ENCODE measurements around the gene DPM3.

DPM3 gene

GRCh38 chr1:155174324-155175280 is 34.3 kb upstream of the DPM3 start:
- TF ChIP-seq, protein P1, sequence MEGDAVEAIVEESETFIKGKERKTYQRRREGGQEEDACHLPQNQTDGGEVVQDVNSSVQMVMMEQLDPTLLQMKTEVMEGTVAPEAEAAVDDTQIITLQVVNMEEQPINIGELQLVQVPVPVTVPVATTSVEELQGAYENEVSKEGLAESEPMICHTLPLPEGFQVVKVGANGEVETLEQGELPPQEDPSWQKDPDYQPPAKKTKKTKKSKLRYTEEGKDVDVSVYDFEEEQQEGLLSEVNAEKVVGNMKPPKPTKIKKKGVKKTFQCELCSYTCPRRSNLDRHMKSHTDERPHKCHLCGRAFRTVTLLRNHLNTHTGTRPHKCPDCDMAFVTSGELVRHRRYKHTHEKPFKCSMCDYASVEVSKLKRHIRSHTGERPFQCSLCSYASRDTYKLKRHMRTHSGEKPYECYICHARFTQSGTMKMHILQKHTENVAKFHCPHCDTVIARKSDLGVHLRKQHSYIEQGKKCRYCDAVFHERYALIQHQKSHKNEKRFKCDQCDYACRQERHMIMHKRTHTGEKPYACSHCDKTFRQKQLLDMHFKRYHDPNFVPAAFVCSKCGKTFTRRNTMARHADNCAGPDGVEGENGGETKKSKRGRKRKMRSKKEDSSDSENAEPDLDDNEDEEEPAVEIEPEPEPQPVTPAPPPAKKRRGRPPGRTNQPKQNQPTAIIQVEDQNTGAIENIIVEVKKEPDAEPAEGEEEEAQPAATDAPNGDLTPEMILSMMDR (conservative IDR thresholded peaks at IDR 0.05; ENCODE audit: low read length), result no peak
- DNase-seq (ENCODE audit: low read depth), result no peak
- peak overlapping the region; percentile 98 for H3K4me3 ChIP-seq (ENCODE audit: low read length)

- peak within 1 kb of the TSS; percentile 98 for H3K4me3 ChIP-seq (ENCODE audit: low read length)
- TF ChIP-seq, protein P1 (conservative IDR thresholded peaks at IDR 0.05; ENCODE audit: low read length), result no peak
- peak; percentile 47 for DNase-seq (ENCODE audit: low read depth)
Observed at GRCh38 chr1:155173478-155174323, 33.4 kb upstream of the DPM3 start, which contains the start of gene TRIM46. Gene TRIM46, plus strand, starts transcription at chr1:155173849. Its CDS starts 118 bp downstream, at chr1:155173967.

DNA sequence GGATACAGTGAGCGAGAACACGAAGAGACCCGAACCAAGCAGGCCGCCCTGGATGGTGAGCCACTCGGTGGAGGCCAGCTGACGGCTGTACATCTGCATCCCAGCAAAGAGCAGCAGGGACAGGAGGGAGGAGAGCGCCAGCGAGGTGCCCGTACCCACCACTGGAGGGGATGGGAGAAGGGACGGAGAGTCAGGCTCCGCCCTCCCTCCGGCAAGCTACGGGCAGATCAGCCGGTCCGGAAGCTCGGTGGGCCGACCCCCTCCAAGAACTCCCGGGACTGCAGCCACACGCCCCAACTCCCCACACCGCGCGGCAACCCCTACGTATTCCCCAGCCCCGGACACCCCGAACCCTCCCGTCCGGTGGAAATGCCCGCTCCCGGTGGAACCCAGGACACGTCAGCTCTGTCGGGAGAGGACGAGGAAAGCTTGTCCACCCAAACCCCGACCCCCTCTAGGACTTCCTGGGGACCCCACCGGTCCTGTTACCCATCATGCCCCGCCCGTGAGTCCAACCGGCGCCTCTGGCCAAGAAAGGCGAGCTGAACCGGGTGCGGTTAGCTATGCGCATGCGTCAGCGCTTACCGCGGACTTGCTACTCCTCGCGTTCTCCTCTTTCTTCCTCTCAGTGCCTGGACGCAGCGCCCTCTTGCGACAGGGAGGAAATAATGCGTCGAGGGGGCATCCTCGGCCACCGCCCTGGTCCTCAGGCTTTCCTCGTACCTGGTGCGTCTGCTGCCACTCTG is 32.6 kb upstream of the DPM3 start, which contains the start of gene KRTCAP2:
KRTCAP2 (minus strand) TSS at position 573 of the 746 bp plus-strand sequence; CDS start at position 493, 80 bp downstream.
- peak; percentile 95 for DNase-seq (ENCODE audit: low read depth)
- TF ChIP-seq, protein P1 (conservative IDR thresholded peaks at IDR 0.05; ENCODE audit: low read length), result peak; percentile 86
- peak within 1 kb of the TSS; percentile 98 for H3K4me3 ChIP-seq (ENCODE audit: low read length)

- TF ChIP-seq, protein P1 (conservative IDR thresholded peaks at IDR 0.05; ENCODE audit: low read length), result no peak
- no peak for DNase-seq (ENCODE audit: low read depth)
- peak overlapping the region; percentile 98 for H3K4me3 ChIP-seq (ENCODE audit: low read length)
Observed at GRCh38 chr1:155171836-155172731, 31.8 kb upstream of the DPM3 start.

DNA sequence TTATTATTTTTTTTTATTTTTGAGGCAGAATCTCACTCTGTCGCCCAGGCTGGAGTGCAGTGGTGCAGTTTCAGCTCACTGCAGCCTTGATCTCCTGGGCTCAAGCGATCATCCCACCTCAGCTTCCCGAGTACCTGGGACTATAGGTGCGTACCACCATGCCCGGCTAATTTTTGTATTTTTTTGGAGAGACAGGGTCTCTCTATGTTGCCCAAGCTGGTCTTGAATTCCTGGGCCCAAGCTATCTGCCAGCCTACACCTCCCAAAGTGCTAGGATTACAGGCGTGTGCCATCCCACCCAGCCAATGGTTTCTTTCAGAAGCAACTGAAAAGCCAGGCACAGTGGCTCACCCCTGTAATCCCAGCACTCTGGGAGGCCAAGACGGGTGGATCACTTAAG is 30.5 kb upstream of the DPM3 start:
- no peak overlapping the region for H3K4me3 ChIP-seq (ENCODE audit: low read length)
- TF ChIP-seq, protein P1 (conservative IDR thresholded peaks at IDR 0.05; ENCODE audit: low read length), result no peak
- no peak for DNase-seq (ENCODE audit: low read depth)
